GM21529 (cell line): ENCODE data around the gene DENND4A.

Source experiments
- ATAC-seq: cut with Tn5 transposase; IDR thresholded peaks from one replicate; pipeline ENCODE4 v1.9.1; 2021; ENCODE audit not compliant: unreplicated experiment

The DENND4A gene

DNA sequence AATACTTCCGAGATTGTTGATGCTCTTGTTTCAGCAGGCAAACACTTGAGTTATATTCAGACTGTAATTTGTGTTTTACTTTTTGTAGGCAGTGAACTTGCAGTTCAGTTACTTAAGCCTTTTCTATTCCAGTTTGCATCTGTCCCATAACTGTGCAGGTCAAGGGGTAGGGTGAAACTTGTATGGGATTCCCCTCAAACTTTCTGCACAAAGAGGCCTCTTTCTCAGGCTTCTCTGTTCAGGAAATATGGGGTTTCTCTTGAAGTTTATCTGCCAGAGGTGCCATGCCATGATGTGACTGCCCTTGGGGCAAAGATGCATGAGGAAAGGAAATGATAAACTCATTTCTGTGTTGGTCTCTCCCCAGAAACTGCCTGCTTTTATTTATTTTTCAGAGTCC is 103.6 kb downstream of the DENND4A start:
- ATAC-seq: no peak

- no peak for ATAC-seq
These were observed 109.6 kb downstream of the DENND4A start for GRCh38 chr15:65682404-65682911.

DNA sequence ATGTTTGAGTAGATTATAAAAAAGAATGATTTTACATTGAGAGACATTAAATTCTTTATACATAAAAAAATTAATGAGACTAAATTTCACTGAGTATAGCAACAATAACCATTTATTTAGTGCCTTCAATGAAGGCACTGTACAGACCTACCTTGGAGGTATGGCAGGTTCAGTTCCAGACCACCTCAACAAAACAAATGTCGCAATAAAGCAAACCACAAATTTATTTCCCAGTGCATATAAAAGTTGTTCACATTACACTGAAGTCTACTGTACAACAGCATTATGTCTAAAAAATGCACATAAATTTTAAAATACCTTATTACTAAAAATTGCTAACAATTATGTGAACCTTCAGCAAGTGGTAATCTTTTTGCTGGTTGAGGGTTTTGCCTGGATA is 111.5 kb downstream of the DENND4A start:
- ATAC-seq: no peak

DNA sequence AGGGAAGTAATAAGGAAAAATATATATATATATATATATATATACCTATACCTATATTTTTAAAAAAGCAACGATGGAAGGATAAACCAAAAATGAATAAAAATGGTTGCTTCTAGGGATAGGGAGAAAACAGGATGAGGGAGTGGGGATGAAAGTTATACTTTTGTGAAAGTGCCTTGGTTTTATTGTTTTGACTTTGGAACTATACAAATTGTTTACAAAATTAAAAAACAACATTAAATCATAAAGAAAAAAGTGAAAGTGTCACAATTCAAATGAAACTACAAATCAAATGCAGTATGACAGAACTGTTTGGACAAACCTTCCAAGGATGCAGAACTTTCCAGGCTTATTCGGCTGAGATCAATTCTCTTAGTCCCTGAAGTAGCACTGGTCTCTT is 116.0 kb downstream of the DENND4A start:
- no peak for ATAC-seq

DNA sequence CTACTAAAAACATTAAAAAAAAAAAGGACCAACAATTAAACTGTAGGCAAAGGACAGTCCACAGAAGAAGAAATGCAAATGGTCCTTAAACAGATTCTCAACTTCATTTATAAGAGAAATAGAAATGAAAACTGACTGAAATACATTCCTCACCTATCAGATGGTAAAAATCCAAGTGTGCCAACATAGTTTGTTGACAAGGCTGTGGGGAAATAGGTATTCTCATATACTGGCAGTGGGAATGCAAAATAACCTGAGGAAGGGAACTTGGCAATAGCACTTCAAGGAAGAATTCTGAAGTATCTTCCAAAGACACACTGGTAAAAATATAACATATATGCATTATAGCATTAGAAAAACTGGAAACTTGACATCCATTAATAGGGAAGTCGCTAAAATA is 116.5 kb downstream of the DENND4A start:
- no peak for ATAC-seq

GRCh38 chr15:65666257-65666656 is 125.8 kb downstream of the DENND4A start:
- no peak for ATAC-seq

- peak; percentile 42 for ATAC-seq
These were observed 128.6 kb downstream of the DENND4A start for GRCh38 chr15:65663521-65663920.

DNA sequence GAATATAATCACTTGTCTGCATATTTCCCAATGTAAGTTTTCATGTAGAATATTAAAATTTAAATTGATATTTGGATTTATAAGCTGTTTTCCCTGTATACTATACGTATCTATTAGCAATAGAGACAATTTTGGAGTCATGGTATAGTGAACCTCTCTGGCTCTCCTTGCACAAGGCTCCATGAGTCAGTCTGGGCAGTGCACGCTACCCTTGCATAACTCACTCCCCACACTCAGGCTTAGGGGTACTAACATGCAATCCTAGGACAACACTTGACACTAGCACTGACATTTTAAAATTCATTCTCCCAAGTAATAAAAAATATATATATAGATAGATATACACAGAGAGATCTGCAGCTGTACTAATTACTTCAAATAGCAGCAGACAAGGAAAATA is 131.2 kb downstream of the DENND4A start:
- ATAC-seq: no peak

DNA sequence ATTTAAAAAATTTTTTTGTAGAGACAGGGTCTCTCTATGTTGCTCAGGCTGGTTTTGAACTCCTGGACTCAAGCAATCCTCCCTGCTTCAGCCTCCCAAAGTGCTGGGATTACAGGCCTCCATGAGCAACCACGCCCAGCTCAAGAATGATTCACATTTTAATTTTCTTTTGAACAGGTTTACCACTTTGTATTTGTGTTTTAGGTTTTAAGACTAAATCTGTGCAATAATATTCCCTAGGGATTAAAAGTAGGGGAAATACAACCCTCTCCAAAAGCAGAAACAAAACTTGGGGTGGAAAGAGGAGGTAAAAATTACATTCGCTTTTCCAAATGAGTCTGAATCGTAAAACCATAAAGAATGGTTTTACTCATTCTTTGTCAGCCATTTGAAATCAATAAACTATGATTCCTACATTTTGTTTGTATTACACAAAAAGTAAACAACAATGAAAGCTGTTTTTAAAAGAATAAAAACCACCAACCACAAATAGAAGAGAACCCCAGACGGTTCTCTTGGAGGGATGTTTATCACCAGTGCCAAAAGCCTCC is 132.5 kb downstream of the DENND4A start:
- no peak for ATAC-seq

DNA sequence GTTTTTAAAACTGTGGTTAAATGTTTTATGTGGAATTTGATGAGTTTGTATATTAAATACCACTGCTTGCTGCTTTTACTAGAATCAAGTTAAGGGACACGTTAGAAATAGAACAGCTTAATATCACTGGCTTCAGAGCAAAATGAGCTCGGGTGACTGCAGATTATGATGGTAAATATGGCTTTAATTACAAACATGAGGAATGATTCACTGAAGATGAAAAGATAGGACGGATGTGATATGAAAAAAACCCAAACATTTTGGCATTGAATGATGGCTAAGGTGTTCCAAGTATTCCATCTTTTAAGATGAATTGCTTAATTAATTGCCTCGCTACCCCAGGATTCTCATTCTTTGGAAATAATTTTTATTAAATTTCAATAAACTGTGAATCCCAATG is 136.6 kb downstream of the DENND4A start:
- ATAC-seq: no peak

DNA sequence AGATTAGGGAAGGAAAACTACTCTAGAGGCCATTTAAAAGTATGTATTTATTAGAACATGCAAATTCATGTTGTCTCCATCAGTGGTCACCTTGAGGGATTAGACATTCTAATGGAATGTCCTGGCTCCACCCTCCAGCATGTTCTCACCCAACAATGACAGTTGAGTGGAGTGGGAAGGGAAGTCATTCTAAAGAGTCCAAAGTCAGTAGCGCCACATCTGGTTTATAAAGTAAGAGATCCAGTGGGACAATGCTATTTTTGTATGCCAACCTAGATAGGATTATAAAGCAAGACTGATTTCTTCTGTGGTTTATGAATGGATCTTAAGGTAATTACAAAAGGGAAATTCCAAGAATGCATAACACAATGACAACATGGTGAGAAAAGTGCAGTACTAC is 137.1 kb downstream of the DENND4A start:
- ATAC-seq: no peak

GRCh38 chr15:65653801-65654521 is 138.1 kb downstream of the DENND4A start:
- no peak for ATAC-seq

GRCh38 chr15:65653341-65653740 is 138.8 kb downstream of the DENND4A start:
- ATAC-seq: no peak

DNA sequence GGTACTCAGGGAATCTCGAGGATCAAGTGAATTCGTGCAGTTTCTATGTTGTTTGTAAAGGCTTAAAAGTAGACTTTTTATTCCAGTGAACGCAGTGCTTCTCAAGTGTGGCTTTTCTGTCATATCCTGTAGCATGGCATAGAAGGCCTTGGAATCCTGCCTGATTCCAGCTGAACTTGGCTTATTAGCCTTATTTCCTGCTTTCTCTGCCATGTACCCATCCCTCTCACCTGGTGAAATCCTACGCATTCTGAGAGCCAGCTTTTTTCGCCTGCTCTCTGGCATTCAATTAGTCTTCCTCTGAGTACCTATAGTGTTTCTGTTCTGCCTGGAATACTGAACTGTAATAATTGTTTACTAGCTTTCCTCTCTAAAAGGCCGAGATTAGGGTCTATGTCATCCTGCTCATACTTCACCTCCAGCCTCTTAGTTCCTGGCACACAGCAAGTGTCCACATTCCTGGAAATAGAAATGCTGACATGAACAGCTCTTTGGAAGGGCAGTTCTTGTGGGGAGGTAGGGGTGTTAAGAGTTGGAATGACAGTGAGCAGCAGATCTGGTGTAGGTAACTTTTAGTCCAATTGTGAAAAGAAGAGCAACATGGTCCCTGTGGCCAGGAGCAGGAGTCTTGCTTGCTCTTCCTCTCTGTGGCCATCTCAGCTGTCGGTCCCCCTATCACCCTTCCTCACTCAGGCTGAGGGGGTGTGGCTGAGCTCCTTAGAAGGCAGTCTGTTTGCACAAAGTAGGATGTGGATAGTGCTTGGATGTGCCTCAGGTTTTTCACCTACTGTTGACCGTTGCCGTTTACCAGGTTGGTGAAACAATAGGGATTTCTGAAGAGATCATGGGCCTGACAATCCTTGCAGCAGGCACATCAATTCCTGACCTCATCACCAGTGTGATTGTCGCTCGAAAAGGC is 140.0 kb downstream of the DENND4A start:
- no peak for ATAC-seq

DNA sequence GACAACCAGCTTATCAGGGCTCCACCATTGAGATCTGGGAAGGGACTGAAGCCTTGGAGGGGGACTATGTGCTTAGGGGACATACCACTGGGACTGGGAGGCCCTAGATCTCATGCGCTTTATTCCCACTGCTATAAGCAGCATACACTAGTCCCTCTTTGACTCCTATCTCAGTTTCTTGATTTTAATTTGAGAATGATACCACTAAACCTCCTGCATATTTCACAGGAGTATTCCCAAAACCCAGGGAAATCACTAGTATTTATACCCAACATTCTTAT is 141.1 kb downstream of the DENND4A start:
- ATAC-seq: no peak

GRCh38 chr15:65650312-65651041 is 141.6 kb downstream of the DENND4A start:
- no peak for ATAC-seq

DNA sequence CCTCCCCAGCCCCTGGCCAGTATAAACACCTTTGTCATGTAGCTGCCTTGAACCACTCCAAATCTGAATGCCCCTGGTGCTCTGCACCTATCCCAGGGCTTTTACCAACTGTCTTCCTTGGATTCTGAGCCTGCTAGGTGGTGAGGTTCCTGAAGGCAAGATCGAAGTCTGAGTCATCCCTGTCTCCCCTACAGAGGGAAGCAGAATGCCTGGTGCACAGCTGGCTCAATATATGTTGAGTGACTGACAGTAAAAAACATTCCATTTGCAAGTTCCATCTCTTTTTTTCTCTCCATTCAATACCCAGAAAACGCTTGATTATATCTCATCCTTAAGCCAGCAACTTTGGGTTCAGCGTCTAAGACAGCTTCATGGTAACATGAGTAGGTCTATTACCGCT is 145.6 kb downstream of the DENND4A start:
- no peak for ATAC-seq

DNA sequence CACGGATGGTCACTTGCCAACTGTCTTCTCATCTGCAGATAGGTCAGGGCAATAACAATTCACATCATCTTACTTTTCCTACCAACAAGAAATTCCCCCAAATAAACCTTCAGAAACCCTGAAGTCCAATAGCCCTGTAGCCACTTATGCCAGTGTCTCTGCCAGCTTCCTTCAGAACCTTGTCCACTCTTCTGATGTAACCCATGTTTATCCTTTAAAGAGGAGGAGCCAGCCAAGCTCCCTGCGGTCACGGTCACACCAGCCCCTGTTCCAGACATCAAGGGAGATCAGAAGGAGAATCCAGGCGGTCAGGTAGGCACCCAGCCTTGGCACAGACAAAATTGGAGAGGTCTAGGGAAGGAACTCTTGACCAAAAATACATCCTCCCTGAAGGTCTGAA is 146.7 kb downstream of the DENND4A start:
- ATAC-seq: no peak

- no peak for ATAC-seq
These were observed 147.8 kb downstream of the DENND4A start for GRCh38 chr15:65644282-65644681.

GRCh38 chr15:65642594-65642993 is 149.5 kb downstream of the DENND4A start:
- no peak for ATAC-seq

DNA sequence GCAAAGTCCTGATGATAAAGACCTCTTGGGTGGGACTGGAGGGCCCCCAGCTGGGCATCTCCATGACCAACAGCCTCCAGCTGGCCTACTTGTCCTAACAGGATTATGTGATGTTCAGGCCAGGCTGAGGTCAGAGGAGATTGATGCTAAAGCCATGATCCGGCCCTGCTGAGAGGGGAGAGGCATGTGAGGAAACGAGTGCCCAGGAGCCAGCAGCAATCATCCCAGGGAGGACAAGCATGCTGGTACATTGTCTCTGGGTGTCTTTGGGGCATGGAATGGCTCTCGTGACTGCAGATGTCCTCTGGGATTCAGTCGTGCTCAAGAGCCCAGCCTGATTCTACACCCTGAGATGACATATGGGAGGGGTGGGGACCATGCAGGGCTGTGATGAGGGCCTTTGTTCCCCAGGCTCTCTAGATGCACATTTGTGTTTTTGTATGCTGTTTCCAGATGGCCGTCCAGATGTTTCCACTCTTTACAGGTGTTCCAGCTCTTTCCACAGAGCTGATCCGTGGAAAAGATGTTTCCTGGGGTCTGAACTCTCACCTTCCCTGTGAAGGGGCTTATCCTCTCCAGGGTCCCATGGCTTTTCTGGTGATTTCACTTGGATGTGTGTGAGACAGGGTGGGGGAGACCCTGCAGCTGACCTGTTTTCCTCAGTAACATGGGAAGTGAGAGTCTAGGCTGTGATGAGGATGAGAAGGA is 150.2 kb downstream of the DENND4A start:
- ATAC-seq: no peak
